GM19468 (cell line): ENCODE results near the gene CNTN5.

Source experiments
- ATAC-seq: cut with Tn5 transposase; IDR thresholded peaks from one replicate; pipeline ENCODE4 v1.9.1; 2021; ENCODE audit warnings: mild to moderate bottlenecking, moderate library complexity, moderate number of reproducible peaks; ENCODE audit not compliant: unreplicated experiment; ENCODE audit errors: extremely low read depth

CNTN5 gene

DNA sequence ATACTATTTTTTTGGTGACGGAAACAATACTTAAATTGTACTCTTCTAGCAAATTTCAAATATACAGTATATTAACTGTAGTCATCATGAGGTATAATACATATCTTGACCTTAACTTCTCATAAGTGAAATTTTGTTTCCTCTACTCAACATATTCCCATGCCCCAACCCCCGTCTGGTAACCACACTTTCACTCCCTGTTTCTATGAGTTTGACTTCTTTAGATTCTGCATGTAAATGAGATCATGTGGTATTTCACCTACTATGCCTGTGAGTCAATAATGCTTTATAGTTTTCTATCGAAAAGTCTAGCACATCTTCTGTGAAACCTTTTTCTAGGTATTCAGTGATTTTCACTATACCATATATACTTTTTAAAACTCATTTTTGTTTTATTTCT, 663.2 kb downstream of the CNTN5 start:
- peak; percentile 41 for ATAC-seq

DNA sequence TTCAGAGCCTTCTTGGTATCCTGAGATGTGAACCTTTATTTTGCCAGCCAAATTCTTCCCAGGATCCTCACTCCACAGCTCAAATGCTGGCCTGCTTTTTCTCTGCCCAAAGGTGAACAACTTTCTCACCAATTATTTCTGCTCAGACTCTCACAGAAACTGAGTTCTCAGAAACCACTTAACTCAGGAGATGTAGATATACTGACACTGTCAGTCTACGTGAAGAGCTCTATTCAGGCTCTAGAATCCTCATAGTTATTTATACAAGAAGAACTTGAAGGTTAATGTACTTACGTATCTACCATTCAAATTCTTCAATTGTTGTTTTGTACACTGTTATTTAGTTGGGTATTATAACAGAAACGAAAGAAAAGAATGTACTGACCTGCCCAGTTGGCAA, 666.1 kb downstream of the CNTN5 start:
- no peak for ATAC-seq

DNA sequence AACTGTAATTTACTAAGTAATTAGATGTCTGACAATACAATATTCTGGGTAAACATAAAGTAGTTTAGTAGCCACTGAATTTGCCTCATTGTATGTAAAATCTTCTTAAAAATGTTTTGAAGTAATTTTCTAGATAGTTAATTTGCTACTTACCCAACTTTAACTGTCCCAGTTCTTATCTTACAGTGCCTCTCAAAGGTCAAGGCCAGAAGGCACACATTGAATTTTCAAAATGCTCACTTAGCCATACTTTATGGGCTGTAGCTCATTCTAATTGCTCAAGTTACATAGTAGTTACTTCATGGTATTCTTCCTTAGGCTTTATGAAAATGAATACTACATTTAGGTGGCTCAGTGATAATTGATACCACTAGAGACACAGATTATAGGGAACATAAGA, 666.6 kb downstream of the CNTN5 start:
- ATAC-seq: no peak

DNA sequence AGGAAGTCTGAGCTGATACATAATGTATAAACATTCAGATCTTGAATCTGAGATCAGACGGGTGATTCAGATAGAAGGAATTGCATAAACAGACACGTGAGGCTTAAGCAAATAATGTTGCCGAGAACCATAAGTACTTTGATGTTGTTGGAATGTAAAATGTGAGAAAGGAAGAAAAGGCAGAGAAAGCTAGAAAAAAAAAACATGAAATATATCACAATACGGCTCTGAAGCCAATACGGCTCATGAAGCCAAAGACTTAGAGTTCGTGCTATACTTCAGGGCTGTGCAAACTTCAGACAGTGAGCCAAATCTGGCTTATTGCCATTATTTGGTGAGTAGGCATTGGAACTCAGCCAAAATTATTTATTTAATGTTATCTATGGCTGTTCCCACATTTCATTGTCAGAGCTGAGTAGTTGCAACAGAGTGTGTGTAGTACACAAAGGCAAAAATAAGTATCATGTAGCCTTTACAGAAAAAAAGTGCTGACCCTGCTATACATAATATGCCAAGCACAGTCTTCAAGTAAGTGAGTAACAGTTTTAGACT, 673.3 kb downstream of the CNTN5 start:
- ATAC-seq: no peak

DNA sequence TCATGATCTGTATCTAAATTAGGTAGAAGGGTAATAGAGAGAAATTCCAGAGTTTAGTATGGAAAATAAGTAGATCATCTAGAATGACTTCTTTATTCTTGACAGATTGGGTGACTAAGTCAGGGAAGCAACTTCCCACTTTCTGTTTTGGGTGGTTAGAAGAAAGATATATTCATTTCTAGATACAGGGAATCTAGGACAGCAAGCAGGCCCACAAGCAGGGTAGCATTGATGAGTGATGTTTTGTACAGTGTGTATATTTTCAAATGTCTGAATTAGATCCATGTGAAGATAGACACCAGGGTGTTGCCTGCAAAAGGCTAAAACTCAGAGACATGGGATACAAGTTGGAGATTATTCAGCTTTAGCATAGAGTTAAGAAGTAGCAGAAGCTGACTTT, 674.4 kb downstream of the CNTN5 start:
- no peak for ATAC-seq

DNA sequence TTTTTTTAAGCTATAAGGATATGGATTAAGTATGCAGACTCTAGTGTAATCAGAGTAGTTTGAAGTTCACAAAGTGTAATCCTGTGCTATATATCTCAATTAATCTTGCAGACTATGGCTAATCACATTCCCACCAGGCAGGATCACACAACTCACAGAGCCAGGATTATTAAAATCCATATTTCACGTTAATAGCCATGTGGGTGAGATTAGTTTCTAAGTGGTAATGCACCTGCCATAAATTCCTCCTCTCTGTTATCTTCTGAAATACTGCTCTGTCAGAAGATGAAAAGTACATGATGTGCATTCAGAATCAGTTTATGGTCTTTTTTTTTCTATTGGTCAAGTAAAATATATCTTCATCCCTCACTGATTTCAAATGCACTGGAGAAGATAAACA, 686.1 kb downstream of the CNTN5 start:
- ATAC-seq: no peak

DNA sequence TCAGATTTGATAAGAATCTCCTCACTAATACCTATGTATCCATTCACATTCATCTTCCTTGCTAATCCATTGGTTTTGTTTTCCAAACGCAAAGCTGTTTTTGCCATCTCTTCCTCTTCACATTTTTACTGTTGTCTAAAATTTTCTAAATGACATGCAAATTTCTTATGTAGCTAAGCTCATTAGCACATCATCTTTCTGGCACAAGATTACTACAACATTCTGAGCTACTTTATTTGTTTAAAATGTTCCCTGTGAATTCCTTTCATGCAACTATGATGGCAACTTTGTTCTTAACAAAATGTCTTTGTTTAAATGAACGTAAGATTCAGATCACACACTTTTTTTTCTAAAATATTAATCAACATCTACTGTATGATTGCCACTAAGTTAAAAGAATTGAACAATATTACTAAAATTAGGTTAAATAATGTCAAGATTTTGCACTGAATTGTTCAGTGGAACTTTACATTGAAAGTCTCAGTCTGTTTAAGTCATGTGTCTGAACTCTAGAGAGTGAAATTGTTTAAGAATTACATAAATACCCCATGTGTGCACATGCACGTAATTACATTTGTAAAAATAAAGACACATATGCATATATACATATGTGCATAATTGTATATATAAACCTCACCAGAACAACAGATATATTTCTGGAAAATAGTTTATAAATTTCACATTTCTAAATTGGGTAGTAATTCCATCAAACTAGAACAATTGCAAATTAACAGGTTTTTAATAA, 688.4 kb downstream of the CNTN5 start:
- ATAC-seq: no peak

DNA sequence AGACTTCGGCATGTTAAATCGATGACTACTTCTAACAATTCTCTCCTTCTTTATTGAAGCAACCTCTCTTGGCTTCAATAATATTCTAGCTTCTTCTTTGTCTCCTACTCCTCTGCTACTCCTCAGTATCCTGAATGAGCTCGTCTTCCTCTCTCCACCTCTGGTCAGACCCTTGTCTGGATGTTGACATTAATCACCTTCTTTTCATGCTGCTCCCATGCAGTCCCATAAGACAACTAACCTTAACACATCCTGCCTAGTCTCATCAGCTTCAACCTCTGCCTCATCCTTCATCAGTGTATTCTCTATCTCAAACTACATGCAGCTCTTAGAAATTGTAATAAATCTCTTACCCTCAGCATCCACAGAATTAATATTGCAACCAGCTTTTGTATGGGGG, 695.6 kb downstream of the CNTN5 start:
- no peak for ATAC-seq

DNA sequence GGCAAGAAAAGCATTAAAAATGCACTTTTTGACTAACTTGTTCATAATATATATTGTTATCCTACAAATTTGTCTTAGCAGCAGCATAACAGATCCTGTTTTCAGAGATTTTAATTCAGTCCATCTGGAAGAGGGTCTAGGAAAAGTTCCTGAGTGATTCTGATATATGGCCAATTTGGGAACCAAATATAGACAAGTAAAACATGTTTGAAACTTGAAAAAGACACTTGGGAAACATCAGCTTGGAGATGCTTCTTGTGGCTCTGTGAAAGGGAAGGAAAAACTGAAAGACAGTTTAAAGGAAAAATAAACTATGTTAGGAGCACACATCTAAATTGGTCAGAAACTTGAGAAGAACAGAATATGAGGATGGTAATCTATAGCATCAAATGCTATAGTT, 697.5 kb downstream of the CNTN5 start:
- ATAC-seq: no peak

DNA sequence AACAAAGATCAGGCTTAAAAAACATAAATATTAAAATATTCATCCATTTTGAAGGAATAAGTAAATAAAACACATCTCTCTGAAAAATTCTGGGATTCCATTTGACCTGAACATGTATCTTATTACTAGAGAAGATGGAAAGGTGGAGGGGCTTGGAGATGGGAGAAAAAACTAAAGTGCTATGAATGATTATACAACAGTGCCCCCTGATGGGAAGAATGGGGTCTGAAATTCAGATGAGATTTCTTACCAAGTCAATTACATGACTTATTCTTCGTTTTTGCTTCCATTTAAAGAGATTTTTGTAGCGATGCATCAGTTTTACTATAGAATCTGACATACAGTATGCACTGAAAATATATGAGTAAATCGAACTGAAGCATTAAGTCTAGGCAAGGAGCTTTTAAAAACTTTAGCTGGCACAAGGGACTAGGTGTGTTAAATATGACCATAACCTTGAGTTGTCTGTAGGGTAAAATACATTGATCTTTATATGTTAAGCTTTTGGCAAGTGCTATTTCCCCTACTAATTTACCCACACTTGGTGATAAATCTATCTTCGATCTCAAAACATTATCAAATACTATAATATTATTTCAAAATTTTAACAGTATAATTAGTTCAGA, 718.8 kb downstream of the CNTN5 start:
- ATAC-seq: peak; percentile 50

DNA sequence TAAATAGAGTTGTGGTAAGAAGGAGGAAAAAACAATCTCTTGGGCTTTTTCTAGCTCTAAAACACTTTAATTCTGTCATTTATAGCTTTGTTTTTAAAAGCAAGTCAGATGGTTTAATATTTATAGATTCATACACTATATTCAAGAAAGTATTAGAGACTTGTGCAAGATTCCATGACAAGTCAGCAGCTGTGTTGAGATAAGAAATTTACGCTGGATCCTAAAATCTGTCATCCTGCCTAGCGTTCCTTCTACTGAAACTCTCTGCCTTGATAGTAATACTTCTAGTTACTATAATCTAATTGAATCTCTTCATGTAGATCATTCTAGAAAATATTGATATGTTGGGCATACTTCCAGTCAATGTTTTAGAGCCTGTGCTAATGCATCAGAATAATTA, 721.8 kb downstream of the CNTN5 start:
- no peak for ATAC-seq

DNA sequence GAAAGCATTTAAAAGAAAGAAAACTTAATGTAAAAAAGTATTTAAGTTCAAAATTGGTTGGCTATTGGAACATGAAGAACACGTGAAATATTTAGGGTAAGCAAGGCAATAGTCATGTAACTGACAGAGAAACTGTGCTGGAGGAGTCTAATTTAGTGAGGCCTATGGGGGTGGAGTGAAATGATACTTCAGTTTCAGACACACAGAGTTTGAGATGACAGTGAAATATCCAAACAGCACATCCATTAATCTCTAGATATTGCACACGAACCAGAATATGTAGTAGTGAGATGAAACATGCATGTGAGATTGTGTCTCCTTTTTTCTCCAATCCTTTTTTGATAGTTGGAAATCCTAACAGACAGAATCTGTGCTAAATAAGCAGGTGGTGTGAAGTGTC, 739.0 kb downstream of the CNTN5 start:
- ATAC-seq: no peak

DNA sequence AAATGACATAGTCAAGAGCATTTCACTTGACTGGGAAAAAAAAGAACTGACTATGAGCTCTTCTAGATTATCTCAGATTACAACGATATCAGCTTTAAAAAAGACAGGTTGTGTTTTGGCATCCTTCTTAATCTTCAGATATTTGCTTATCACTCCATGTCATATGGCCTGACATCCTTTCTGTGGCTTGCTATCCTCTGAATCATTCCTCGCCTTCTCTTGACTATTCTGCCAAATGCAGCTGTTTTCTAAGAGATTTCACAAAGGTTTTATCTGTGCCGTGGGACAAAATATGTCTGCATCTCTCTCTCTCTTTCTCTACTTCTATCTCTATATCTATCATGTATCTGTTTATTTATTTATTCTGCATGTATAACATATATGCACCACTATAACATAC, 746.1 kb downstream of the CNTN5 start:
- ATAC-seq: no peak

DNA sequence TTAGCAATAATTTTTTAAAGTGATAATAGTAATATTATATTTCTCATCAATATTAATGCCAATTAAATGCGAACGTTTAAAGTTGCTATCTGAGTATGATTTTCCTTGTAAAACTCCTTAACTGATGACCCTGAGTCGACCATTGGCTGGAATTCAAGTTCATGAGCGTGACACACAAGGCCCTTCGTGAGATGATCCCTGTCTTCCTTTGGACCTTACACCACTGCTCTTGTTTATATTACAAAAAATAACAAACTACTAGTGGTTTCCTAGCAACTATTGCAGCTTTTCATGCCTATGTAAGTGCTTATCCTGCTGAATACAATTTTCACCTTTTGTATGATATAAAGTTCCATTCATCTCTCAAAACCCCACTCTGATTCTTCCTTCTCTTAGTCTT, 752.9 kb downstream of the CNTN5 start:
- ATAC-seq: no peak

DNA sequence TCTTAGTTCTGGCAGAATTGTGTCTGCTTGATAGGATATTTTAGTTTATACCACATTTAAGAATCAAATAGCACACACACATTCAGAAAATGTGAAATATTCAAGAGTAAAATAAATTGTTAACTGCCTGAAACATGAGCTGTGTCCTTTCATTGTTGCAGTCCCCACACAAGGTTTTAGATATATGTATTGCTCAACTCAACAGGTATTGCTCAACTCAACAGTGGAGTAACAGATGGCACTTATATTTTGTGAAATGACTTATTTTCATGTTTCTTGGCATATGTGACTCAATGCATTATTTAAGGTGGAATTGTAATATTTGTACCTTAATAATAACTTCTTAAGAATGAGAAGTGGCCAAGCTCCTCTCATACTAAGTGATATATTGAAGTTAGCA, 760.3 kb downstream of the CNTN5 start:
- ATAC-seq: no peak

DNA sequence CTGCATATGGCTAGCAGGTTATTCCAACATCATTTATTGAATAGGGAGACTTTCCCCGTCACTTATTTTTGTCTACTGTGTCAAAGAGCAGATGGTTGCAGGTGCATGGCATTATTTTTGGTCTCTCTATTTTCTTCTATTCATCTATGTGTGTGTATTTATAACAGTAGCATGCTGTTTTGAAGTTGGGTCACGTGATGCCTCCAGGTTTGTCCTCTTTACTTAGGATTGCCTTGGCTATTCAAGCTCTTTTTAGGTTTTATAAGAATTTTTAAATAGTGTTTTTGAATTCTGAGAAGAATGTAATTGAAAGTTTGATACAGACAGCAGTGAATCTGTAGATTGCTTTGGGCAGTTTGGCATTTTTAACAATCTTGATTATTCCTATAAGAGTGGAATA, 770.6 kb downstream of the CNTN5 start:
- no peak for ATAC-seq

DNA sequence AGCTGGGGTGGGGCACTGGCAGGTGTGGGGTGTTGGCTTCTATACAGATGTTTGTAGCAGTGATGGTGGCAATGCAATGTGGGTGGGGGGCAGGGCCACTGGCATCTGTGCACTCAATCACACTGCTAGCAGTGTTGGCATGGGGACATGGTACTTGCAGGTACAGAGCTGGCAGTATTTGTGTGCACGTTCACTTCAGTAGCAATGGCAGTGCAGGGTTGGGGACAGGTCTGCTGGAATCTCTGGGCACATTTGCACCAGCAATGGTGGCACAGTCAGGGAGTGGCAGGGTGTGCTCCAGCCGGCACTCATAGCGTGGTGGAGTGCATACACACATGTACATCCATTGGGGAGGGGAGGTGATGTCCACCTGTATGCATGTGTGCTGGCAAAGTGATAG, 775.2 kb downstream of the CNTN5 start:
- no peak for ATAC-seq

DNA sequence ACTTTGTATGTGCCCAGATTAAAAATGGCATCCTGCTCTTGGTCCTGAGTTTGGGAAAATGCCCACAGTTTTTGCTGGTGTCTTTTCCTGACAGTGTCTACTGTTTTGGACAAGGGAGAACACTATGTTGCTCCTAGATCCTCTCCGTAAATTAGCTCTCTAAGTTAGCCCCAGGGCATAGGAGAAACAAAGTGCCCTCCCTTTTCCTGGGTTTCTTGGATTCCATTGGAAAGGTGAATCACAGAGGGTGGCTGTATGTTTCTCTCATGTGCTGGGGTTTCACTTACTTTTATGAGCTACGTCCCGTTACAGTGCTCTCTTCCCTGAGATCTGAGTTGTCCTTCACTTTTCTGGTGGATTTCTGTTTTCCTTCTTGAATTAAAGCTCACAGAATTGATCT, 782.8 kb downstream of the CNTN5 start:
- no peak for ATAC-seq

DNA sequence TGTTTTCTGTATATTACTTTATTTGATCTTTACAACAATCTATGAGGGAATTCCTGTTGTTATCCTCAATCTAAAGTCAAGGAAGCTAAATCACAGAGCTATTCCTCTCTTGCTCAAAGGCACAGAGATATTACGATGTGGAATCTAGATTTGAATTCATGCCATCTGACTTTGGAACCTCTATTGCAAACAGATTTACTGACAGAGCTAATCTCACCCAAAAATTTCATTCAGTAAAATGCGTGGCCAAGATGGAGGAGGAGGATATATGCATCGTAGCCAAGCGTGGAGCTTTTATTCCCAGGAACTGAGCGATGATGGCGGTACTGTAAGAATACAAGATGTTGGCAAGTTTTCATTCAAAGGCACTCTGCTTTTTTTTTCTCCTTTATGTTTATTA, 791.8 kb downstream of the CNTN5 start:
- no peak for ATAC-seq

DNA sequence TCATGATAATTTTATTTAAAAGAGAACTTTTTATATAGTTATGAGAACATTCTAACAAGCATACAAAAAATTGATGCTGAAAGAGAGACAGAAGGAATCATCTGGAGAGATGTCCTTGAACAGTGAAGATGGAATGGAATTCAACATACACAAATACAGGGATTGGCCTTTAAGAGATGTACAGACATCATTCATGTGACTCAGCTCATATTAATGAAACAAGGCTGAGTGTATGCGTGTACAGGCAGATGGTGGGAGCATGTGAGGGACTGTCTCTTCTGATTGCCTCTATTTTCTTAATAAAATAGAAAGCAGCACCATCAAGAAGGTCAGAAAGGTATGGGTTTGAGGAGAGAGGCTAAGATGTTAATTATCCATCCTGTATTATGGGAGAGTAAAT, 793.3 kb downstream of the CNTN5 start:
- ATAC-seq: no peak

DNA sequence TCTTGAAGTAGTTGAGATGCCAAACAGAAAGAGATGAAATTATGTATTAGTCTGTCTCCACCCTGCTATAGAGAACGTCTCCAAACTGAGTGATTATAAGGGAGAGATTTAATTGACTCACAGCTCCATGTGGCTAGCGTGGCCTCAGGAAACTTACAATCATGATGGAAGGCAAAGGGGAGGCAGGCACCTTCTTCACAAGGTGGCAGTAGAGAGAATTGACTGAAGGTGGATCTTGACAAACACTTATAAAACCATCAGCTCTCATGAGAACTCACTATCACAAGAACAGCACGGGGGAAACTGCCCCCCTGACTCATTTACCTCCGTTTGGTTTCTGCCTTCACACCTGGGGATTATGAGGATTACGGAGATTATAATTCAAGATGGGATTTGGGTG, 794.0 kb downstream of the CNTN5 start:
- ATAC-seq: no peak

DNA sequence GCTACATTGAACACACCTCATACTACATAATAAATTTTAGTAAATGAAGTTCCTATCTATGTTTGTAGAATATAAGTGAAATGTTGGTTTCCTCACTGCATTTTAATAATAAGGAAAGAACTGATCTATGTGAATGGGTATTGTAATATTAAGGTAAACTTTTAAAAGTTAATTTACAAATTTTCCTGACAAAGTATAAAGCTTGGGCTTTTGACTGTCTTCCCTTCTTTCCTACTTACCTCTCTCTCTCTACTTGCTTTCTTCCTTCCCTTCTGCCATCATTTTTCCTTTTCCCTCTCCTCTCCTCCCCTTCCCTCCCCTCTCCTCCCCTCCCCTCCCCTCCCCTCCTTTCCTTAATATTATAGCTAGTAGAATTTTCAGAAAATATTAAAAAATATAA, 798.2 kb downstream of the CNTN5 start:
- no peak for ATAC-seq
